HepG2 (cell line): Measurements from ENCODE around the gene CADPS. TPM values are rescaled to one million over a fixed set of nuclear protein-coding genes. Genes with fewer than 3 reads are reported as not detected.

Experiments
- BRD4 ChIP-seq: sonication (generic); formaldehyde crosslinking; IDR thresholded peaks from 2 replicates; pipeline ENCODE4 v1.4.0; 2020; ENCODE audit warnings: missing genetic modification reagents
- ERF ChIP-seq: IDR thresholded peaks from 2 replicates; pipeline ENCODE4 v1.6.1; 2018; ENCODE audit warnings: missing biosample characterization, missing genetic modification reagents
- GLI4 ChIP-seq: sonication (generic); formaldehyde crosslinking; IDR thresholded peaks from 2 replicates; pipeline ENCODE4 v1.5.1; 2020; ENCODE audit warnings: missing genetic modification reagents, mild to moderate bottlenecking, moderate library complexity, borderline replicate concordance
- ISL2 ChIP-seq: sonication (generic); formaldehyde crosslinking; IDR thresholded peaks from 2 replicates; pipeline ENCODE4 v1.5.0; 2020; ENCODE audit warnings: missing genetic modification reagents
- NFE2L1 ChIP-seq: sonication (generic); formaldehyde crosslinking; IDR thresholded peaks from 2 replicates; pipeline ENCODE4 v1.4.0; 2020; ENCODE audit warnings: missing genetic modification reagents, mild to moderate bottlenecking, borderline replicate concordance
- NKX3-1 ChIP-seq: sonication (generic); formaldehyde crosslinking; IDR thresholded peaks from 2 replicates; pipeline ENCODE4 v1.5.0; 2020; ENCODE audit warnings: missing genetic modification reagents
- ONECUT2 ChIP-seq: sonication (generic); formaldehyde crosslinking; IDR thresholded peaks from 2 replicates; pipeline ENCODE4 v1.4.0; 2020; ENCODE audit warnings: missing genetic modification reagents
- SALL1 ChIP-seq: sonication (generic); formaldehyde crosslinking; IDR thresholded peaks from 2 replicates; pipeline ENCODE4 v1.8.0; 2022; ENCODE audit warnings: mild to moderate bottlenecking, missing genetic modification reagents
- SAP130 ChIP-seq: IDR thresholded peaks from 2 replicates; pipeline ENCODE4 v1.6.1; 2016; ENCODE audit warnings: low read depth
- TGIF2 ChIP-seq: IDR thresholded peaks from 2 replicates; pipeline ENCODE4 v1.6.1; 2016; ENCODE audit warnings: control low read depth, missing compliant biosample characterization
- WIZ ChIP-seq: sonication (generic); formaldehyde crosslinking; IDR thresholded peaks from 2 replicates; pipeline ENCODE4 v1.5.1; 2020; ENCODE audit warnings: mild to moderate bottlenecking, missing genetic modification reagents
- XBP1 ChIP-seq: sonication (generic); formaldehyde crosslinking; IDR thresholded peaks from 2 replicates; pipeline ENCODE4 v1.5.0; 2020; ENCODE audit warnings: missing genetic modification reagents
- ZNF557 ChIP-seq: sonication (generic); formaldehyde crosslinking; IDR thresholded peaks from 2 replicates; pipeline ENCODE4 v1.4.0; 2020; ENCODE audit warnings: missing genetic modification reagents
- ZNF616 ChIP-seq: sonication (generic); formaldehyde crosslinking; IDR thresholded peaks from 2 replicates; pipeline ENCODE4 v1.5.0; 2020; ENCODE audit warnings: low read depth, mild to moderate bottlenecking, missing genetic modification reagents
- ZNF644 ChIP-seq: IDR thresholded peaks from 2 replicates; pipeline ENCODE4 v1.6.1; 2016; ENCODE audit warnings: low read depth
- ZSCAN9 ChIP-seq: IDR thresholded peaks from 2 replicates; pipeline ENCODE4 v1.6.1; 2016; ENCODE audit warnings: borderline replicate concordance
- polyA plus RNA-seq, 8 experiments: library from polyadenylated mRNA; depleted of rRNA in 3 of 8; stranded (reverse) in 7 of 8; unstranded in 1 of 8; fragments of >200 nt; fragmentation: Illumina TruSeq in 4 of 8; extraction: Trizol in 4 of 8; gene quantifications; 2 replicates each; pipeline versions ENCODE4 v1.2.1 to v1.2.3, GENCODE V29; 2011 to 2016; ENCODE audit warnings: low read depth in 4 of 8, missing spikeins in 1 of 8, mixed read lengths in 1 of 8; ENCODE audit not compliant: insufficient read depth in 1 of 8
- total RNA-seq, 5 experiments: library from RNA; depleted of rRNA; stranded (reverse); fragments of >200 nt; fragmentation: Illumina TruSeq; extraction: Trizol; gene quantifications; 2 replicates each; pipeline ENCODE4 v1.2.3, GENCODE V29; 2016; ENCODE audit warnings: low read depth in 1 of 5
- TF ChIP-seq, protein P1 (sequence below): sonication (generic); formaldehyde crosslinking; IDR thresholded peaks from one replicate; pipeline ENCODE4 v1.5.1; 2020; ENCODE audit warnings: mild to moderate bottlenecking, missing genetic modification reagents; ENCODE audit errors: not compliant biosample characterization
- TF ChIP-seq, protein P2 (sequence below): sonication (generic); formaldehyde crosslinking; IDR thresholded peaks from 2 replicates; pipeline ENCODE4 v1.4.0; 2020; ENCODE audit warnings: missing genetic modification reagents

The CADPS gene
- total and polyA plus RNA-seq, 2 of the 13 experiments (the other 11 are each of a cell fraction or from before 2014, with no cell fraction given) = not detected

DNA sequence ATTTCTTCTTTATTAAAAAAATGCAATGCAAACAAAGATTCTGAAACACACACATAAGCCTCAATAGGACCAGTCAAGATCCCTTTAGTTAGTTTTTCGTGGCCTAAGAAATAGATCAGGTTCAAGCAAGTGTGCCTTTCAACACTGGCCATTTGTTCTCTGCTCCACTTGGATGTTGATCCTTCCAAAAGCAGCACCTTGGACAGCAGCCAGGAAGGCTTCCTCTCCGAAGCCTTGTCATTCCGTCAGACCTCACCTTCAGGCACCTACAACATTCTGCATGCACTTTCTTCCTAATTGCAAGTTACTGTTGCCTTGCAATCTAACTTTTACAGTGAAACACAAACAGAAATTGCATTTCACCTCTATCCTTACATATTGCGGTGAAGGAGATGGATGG is 346.0 kb downstream of the CADPS start (continued):
- TF ChIP-seq, protein P1, sequence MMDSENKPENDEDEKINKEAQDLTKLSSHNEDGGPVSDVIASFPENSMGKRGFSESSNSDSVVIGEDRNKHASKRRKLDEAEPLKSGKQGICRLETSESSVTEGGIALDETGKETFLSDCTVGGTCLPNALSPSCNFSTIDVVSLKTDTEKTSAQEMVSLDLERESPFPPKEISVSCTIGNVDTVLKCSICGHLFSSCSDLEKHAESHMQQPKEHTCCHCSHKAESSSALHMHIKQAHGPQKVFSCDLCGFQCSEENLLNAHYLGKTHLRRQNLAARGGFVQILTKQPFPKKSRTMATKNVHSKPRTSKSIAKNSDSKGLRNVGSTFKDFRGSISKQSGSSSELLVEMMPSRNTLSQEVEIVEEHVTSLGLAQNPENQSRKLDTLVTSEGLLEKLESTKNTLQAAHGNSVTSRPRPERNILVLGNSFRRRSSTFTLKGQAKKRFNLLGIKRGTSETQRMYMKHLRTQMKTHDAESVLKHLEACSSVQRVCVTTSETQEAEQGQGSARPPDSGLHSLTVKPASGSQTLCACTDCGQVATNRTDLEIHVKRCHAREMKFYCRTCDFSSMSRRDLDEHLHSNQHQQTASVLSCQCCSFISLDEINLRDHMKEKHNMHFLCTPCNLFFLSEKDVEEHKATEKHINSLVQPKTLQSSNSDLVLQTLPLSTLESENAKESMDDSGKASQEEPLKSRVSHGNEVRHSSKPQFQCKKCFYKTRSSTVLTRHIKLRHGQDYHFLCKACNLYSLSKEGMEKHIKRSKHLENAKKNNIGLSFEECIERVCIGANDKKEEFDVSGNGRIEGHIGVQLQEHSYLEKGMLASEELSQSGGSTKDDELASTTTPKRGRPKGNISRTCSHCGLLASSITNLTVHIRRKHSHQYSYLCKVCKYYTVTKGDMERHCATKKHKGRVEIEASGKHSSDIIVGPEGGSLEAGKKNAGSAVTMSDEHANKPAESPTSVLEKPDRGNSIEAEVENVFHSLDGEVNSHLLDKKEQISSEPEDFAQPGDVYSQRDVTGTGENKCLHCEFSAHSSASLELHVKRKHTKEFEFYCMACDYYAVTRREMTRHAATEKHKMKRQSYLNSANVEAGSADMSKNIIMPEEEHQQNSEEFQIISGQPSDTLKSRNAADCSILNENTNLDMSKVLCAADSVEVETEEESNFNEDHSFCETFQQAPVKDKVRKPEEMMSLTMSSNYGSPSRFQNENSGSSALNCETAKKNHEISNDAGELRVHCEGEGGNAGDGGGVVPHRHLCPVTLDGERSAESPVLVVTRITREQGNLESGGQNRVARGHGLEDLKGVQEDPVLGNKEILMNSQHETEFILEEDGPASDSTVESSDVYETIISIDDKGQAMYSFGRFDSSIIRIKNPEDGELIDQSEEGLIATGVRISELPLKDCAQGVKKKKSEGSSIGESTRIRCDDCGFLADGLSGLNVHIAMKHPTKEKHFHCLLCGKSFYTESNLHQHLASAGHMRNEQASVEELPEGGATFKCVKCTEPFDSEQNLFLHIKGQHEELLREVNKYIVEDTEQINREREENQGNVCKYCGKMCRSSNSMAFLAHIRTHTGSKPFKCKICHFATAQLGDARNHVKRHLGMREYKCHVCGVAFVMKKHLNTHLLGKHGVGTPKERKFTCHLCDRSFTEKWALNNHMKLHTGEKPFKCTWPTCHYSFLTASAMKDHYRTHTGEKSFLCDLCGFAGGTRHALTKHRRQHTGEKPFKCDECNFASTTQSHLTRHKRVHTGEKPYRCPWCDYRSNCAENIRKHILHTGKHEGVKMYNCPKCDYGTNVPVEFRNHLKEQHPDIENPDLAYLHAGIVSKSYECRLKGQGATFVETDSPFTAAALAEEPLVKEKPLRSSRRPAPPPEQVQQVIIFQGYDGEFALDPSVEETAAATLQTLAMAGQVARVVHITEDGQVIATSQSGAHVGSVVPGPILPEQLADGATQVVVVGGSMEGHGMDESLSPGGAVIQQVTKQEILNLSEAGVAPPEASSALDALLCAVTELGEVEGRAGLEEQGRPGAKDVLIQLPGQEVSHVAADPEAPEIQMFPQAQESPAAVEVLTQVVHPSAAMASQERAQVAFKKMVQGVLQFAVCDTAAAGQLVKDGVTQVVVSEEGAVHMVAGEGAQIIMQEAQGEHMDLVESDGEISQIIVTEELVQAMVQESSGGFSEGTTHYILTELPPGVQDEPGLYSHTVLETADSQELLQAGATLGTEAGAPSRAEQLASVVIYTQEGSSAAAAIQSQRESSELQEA (CRISPR knock-in tag) = no peak
- TF ChIP-seq ZNF644 (CRISPR knock-in tag) = 0 out of 2 replicates have a peak, but pooled peaks have one; percentile 24
- TF ChIP-seq SAP130 (CRISPR knock-in tag) = 0 out of 2 replicates have a peak, but pooled peaks have one; percentile 13
- TF ChIP-seq BRD4 = no peak
- peak; percentile 70; the same call in 1 of the 2 replicates for TF ChIP-seq NKX3-1
- TF ChIP-seq GLI4 = peak; percentile 35; the same call in 1 of the 2 replicates
- TF ChIP-seq SALL1 (CRISPR knock-in tag) = peak; percentile 29; the same call in 1 of the 2 replicates
- TF ChIP-seq TGIF2 (CRISPR knock-in tag) = peak; percentile 54; the same call in 1 of the 2 replicates
- TF ChIP-seq, protein P2, sequence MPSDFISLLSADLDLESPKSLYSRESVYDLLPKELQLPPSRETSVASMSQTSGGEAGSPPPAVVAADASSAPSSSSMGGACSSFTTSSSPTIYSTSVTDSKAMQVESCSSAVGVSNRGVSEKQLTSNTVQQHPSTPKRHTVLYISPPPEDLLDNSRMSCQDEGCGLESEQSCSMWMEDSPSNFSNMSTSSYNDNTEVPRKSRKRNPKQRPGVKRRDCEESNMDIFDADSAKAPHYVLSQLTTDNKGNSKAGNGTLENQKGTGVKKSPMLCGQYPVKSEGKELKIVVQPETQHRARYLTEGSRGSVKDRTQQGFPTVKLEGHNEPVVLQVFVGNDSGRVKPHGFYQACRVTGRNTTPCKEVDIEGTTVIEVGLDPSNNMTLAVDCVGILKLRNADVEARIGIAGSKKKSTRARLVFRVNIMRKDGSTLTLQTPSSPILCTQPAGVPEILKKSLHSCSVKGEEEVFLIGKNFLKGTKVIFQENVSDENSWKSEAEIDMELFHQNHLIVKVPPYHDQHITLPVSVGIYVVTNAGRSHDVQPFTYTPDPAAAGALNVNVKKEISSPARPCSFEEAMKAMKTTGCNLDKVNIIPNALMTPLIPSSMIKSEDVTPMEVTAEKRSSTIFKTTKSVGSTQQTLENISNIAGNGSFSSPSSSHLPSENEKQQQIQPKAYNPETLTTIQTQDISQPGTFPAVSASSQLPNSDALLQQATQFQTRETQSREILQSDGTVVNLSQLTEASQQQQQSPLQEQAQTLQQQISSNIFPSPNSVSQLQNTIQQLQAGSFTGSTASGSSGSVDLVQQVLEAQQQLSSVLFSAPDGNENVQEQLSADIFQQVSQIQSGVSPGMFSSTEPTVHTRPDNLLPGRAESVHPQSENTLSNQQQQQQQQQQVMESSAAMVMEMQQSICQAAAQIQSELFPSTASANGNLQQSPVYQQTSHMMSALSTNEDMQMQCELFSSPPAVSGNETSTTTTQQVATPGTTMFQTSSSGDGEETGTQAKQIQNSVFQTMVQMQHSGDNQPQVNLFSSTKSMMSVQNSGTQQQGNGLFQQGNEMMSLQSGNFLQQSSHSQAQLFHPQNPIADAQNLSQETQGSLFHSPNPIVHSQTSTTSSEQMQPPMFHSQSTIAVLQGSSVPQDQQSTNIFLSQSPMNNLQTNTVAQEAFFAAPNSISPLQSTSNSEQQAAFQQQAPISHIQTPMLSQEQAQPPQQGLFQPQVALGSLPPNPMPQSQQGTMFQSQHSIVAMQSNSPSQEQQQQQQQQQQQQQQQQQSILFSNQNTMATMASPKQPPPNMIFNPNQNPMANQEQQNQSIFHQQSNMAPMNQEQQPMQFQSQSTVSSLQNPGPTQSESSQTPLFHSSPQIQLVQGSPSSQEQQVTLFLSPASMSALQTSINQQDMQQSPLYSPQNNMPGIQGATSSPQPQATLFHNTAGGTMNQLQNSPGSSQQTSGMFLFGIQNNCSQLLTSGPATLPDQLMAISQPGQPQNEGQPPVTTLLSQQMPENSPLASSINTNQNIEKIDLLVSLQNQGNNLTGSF (CRISPR knock-in tag) = peak; percentile 52; the same call in 1 of the 2 replicates
- peak; percentile 78; the same call in 1 of the 2 replicates for TF ChIP-seq WIZ (CRISPR knock-in tag)
- TF ChIP-seq XBP1 (CRISPR knock-in tag) = 0 out of 2 replicates have a peak, but pooled peaks have one; percentile 58
- TF ChIP-seq ZSCAN9 (CRISPR knock-in tag) = 0 out of 2 replicates have a peak, but pooled peaks have one; percentile 34
- no peak for TF ChIP-seq NFE2L1 (CRISPR knock-in tag)
- no peak for TF ChIP-seq ZNF616 (CRISPR knock-in tag)
- TF ChIP-seq ONECUT2 (CRISPR knock-in tag) = 0 out of 2 replicates have a peak, but pooled peaks have one; percentile 22
- peak; percentile 36; the same call in 1 of the 2 replicates for TF ChIP-seq ISL2 (CRISPR knock-in tag)
- TF ChIP-seq ERF (CRISPR knock-in tag) = 0 out of 2 replicates have a peak, but pooled peaks have one; percentile 43
- peak; percentile 69; the same call in 1 of the 2 replicates for TF ChIP-seq ZNF557 (CRISPR knock-in tag)
- TF ChIP-seq, all 625 proteins: peak for 36
